ENCODE data around the gene SMCO3. TPM values are rescaled to one million over a fixed set of nuclear protein-coding genes. Genes with fewer than 3 reads are reported as not detected.

Gene SMCO3
- polyA plus RNA-seq, 1 of the 3 experiments (the other 2 are of a cell fraction): 0.03 TPM

DNA sequence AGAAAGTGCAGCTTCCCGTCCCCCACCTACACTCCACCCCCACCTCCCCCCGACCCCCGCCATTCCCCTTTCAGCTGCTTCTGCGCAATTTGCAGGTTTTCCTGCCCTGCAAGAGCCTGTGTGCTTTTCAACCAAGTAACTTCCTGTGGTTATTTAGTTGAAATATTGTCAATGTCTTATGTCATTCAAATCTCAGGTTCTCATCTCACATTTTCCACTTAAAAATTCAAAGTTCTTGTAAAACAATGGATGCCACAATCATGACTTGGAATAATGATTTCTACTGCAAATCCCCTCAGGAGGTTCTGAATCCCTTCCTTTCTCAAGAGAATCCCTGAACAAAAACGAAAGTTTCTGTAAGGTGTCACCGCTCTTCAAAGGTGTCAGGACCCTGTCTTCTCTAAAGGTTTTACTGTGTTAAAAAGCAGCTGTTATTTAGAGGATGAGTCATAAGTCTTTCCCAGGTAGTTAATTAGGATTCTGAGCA, 42.3 kb downstream of the SMCO3 start:
- peaks cover 23% of the 10 kb centered on the region; the same call in 1 of the 2 replicates for H4K20me1 ChIP-seq (ENCODE audit: insufficient read depth)
- DNase-seq: peak; percentile 25
- H3F3A ChIP-seq (replicated peaks; ENCODE audit: insufficient read depth): peaks cover 35% of the 10 kb centered on the region
- CTCF ChIA-PET: interaction anchor here (0.6 to 2.1 kb wide), 5 partner anchors 13 to 410 kb away, joined by 3 to 5 read pairs (median 3); partner anchors contain the start of genes C12orf60 and WBP11
- H3K27ac ChIP-seq (ENCODE audit: low read depth in 2 of 2, low read length in 1 of 2): peak overlapping the region; percentile 81 to 96; a peak in 3 of 4 replicates
- peak overlapping the region; percentile 91; the same call in 1 of the 2 replicates for H3K4me2 ChIP-seq
- H3K9ac ChIP-seq: no peak overlapping the region
- H3K79me2 ChIP-seq (ENCODE audit: insufficient read depth): peaks cover 62% of the 10 kb centered on the region
- H3K27me3 ChIP-seq (ENCODE audit: insufficient read depth): no peaks in the 10 kb centered on the region
- H2AFZ ChIP-seq (ENCODE audit: low read depth): peak overlapping the region; percentile 61; the same call in 1 of the 2 replicates
- H3K4me3 ChIP-seq (ENCODE audit: low read depth in 2 of 2, low read length in 1 of 2): no peak overlapping the region; a peak in 1 of 4 replicates
- peaks cover 1 to 19% of the 10 kb centered on the region in 2 experiments for H3K36me3 ChIP-seq (replicated peaks in 1 of 2; ENCODE audit: control insufficient read depth in 1 of 2, insufficient read depth in 2 of 2, low read length in 1 of 2)
- H3K4me1 ChIP-seq (ENCODE audit: control insufficient read depth in 1 of 2, insufficient read depth in 2 of 2, low read depth in 1 of 2, low read length in 1 of 2): peaks cover 11 to 12% of the 10 kb centered on the region in 2 experiments; a peak in 3 of 4 replicates
- H3K9me3 ChIP-seq: no peaks in the 10 kb centered on the region
- POLR2A ChIA-PET: interaction anchor here (2.9 kb wide), 1 partner anchor 32 kb away, joined by 30 read pairs; the partner anchor contains the start of genes C12orf60 and WBP11
- no peaks in the 10 kb centered on the region for H3K9me2 ChIP-seq
- WGBS (ENCODE audit: low lambda C conversion rate): 39% methylated on average over 6 of the region's 6 CpGs
- TF ChIP-seq, protein P1, sequence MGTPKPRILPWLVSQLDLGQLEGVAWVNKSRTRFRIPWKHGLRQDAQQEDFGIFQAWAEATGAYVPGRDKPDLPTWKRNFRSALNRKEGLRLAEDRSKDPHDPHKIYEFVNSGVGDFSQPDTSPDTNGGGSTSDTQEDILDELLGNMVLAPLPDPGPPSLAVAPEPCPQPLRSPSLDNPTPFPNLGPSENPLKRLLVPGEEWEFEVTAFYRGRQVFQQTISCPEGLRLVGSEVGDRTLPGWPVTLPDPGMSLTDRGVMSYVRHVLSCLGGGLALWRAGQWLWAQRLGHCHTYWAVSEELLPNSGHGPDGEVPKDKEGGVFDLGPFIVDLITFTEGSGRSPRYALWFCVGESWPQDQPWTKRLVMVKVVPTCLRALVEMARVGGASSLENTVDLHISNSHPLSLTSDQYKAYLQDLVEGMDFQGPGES (IDR thresholded peaks at IDR 0.05; ENCODE audit: low read depth, low read length): no peak
- no peak for TF ChIP-seq NRF1 (IDR thresholded peaks at IDR 0.05; ENCODE audit: low read depth, low read length)
- TF ChIP-seq YY1 (IDR thresholded peaks at IDR 0.05; ENCODE audit: low read depth): no peak
- no peak for TF ChIP-seq RAD21 (IDR thresholded peaks at IDR 0.05; ENCODE audit: low read length)
- no peak for TF ChIP-seq FOXM1 (IDR thresholded peaks at IDR 0.05; ENCODE audit: low read depth)
- TF ChIP-seq, protein P2, sequence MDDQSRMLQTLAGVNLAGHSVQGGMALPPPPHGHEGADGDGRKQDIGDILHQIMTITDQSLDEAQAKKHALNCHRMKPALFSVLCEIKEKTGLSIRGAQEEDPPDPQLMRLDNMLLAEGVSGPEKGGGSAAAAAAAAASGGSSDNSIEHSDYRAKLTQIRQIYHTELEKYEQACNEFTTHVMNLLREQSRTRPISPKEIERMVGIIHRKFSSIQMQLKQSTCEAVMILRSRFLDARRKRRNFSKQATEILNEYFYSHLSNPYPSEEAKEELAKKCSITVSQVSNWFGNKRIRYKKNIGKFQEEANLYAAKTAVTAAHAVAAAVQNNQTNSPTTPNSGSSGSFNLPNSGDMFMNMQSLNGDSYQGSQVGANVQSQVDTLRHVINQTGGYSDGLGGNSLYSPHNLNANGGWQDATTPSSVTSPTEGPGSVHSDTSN (IDR thresholded peaks at IDR 0.05): no peak
- TF ChIP-seq, protein P3, sequence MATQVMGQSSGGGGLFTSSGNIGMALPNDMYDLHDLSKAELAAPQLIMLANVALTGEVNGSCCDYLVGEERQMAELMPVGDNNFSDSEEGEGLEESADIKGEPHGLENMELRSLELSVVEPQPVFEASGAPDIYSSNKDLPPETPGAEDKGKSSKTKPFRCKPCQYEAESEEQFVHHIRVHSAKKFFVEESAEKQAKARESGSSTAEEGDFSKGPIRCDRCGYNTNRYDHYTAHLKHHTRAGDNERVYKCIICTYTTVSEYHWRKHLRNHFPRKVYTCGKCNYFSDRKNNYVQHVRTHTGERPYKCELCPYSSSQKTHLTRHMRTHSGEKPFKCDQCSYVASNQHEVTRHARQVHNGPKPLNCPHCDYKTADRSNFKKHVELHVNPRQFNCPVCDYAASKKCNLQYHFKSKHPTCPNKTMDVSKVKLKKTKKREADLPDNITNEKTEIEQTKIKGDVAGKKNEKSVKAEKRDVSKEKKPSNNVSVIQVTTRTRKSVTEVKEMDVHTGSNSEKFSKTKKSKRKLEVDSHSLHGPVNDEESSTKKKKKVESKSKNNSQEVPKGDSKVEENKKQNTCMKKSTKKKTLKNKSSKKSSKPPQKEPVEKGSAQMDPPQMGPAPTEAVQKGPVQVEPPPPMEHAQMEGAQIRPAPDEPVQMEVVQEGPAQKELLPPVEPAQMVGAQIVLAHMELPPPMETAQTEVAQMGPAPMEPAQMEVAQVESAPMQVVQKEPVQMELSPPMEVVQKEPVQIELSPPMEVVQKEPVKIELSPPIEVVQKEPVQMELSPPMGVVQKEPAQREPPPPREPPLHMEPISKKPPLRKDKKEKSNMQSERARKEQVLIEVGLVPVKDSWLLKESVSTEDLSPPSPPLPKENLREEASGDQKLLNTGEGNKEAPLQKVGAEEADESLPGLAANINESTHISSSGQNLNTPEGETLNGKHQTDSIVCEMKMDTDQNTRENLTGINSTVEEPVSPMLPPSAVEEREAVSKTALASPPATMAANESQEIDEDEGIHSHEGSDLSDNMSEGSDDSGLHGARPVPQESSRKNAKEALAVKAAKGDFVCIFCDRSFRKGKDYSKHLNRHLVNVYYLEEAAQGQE (IDR thresholded peaks at IDR 0.05; ENCODE audit: low read depth, low read length): no peak
- TF ChIP-seq TEAD4 (IDR thresholded peaks at IDR 0.05; ENCODE audit: borderline replicate concordance, insufficient read depth): no peak
- no peak for TF ChIP-seq EP300 (IDR thresholded peaks at IDR 0.05; ENCODE audit: borderline replicate concordance in 1 of 2, low read depth in 1 of 2, low read length in 1 of 2)
- no peak for TF ChIP-seq MAX (IDR thresholded peaks at IDR 0.05; ENCODE audit: low read depth)
- no peak for TF ChIP-seq TCF12 (IDR thresholded peaks at IDR 0.05)

Data from SK-N-SH (cell line).